CD14-positive monocyte (primary cell): ENCODE measurements around the gene DOCK3. TPM values are rescaled to one million over a fixed set of nuclear protein-coding genes. Genes with fewer than 3 reads are reported as not detected.

ENCODE experiments used
- DNase-seq, 3 donors: peaks; one replicate each; pipeline ENCODE4 v3.0.0-alpha.2; 2011 to 2022
- H2AFZ ChIP-seq: 2 replicates; pipeline ENCODE4 v1.6.0; 2012; ENCODE audit warnings: mild to moderate bottlenecking, low read depth, low read length, inconsistent platforms; ENCODE audit not compliant: insufficient read depth, poor library complexity, severe bottlenecking
- H3K27ac ChIP-seq, 2 donors: 1 replicate in 1 of 2; 2 replicates in 1 of 2; pipeline ENCODE4 v1.5.1; 2012 to 2013; ENCODE audit warnings: low read length in 2 of 2, control low read depth in 1 of 2, inconsistent platforms in 1 of 2, low read depth in 1 of 2, mild to moderate bottlenecking in 1 of 2
- H3K27me3 ChIP-seq, 2 donors: one replicate each; pipeline versions ENCODE4 v1.6.0 to v1.6.1; 2011 to 2013; ENCODE audit warnings: low read length in 2 of 2; ENCODE audit not compliant: control insufficient read depth in 2 of 2, insufficient read depth in 2 of 2
- H3K36me3 ChIP-seq, 2 donors: replicated peaks in 1 of 2; 1 replicate in 1 of 2; 2 replicates in 1 of 2; pipeline versions ENCODE4 v1.5.1 to v1.6.1; 2012 to 2013; ENCODE audit warnings: low read length in 2 of 2, control low read depth in 1 of 2, inconsistent platforms in 1 of 2, mild to moderate bottlenecking in 1 of 2; ENCODE audit not compliant: insufficient read depth in 2 of 2, control insufficient read depth in 1 of 2
- H3K4me1 ChIP-seq, 2 donors: 1 replicate in 1 of 2; 2 replicates in 1 of 2; pipeline versions ENCODE4 v1.5.1 to v1.6.1; 2012 to 2013; ENCODE audit warnings: low read length in 2 of 2, control low read depth in 1 of 2, inconsistent platforms in 1 of 2, mild to moderate bottlenecking in 1 of 2, moderate library complexity in 1 of 2; ENCODE audit not compliant: insufficient read depth in 2 of 2, control insufficient read depth in 1 of 2
- H3K4me2 ChIP-seq: replicated peaks from 2 replicates; pipeline ENCODE3; 2012; ENCODE audit warnings: low read length, moderate library complexity, mild to moderate bottlenecking; ENCODE audit not compliant: poor library complexity, severe bottlenecking; ENCODE audit errors: extremely low read depth
- H3K4me3 ChIP-seq, 3 experiments: fragments of 200-600 bp in 1 of 3; sonication (generic) in 1 of 3; replicated peaks in 1 of 3; 1 replicate in 2 of 3; 2 replicates in 1 of 3; pipeline ENCODE4 v1.5.1; 2011 to 2013; ENCODE audit warnings: low read length in 3 of 3, mild to moderate bottlenecking in 3 of 3, control low read depth in 2 of 3, low read depth in 2 of 3, inconsistent platforms in 1 of 3, moderate library complexity in 1 of 3
- H3K79me2 ChIP-seq: 2 replicates; pipeline ENCODE4 v1.6.0; 2012; ENCODE audit warnings: mild to moderate bottlenecking, control low read depth, inconsistent platforms, low read length, moderate library complexity; ENCODE audit not compliant: insufficient read depth
- H3K9ac ChIP-seq: 2 replicates; pipeline ENCODE4 v1.6.0; 2017; ENCODE audit warnings: low read length, mild to moderate bottlenecking; ENCODE audit not compliant: insufficient read depth, poor library complexity, severe bottlenecking
- H3K9me3 ChIP-seq, 2 donors: replicated peaks in 1 of 2; 1 replicate in 1 of 2; 2 replicates in 1 of 2; pipeline versions ENCODE4 v1.5.1 to v1.6.1; 2012 to 2013; ENCODE audit warnings: low read length in 2 of 2, control low read depth in 1 of 2; ENCODE audit not compliant: control insufficient read depth in 1 of 2, insufficient read depth in 1 of 2
- H4K20me1 ChIP-seq: 2 replicates; pipeline ENCODE4 v1.6.0; 2012; ENCODE audit warnings: mild to moderate bottlenecking, low read length, control low read depth, moderate library complexity; ENCODE audit not compliant: insufficient read depth
- H3K27ac Mint-ChIP-seq, 7 donors: one replicate each; pipeline ENCODE4 v1.8.0; 2020; ENCODE audit warnings: mild to moderate bottlenecking in 7 of 7, mixed read lengths in 7 of 7, moderate library complexity in 6 of 7, inconsistent platforms in 2 of 7
- H3K27me3 Mint-ChIP-seq, 3 donors: one replicate each; pipeline ENCODE4 v1.8.0; 2021 to 2022; ENCODE audit warnings: low read depth in 3 of 3, mild to moderate bottlenecking in 3 of 3, mixed read lengths in 3 of 3, moderate library complexity in 3 of 3, inconsistent platforms in 1 of 3
- H3K36me3 Mint-ChIP-seq, 2 donors: one replicate each; pipeline ENCODE4 v1.8.0; 2020; ENCODE audit warnings: mixed read lengths in 2 of 2, inconsistent platforms in 1 of 2, mild to moderate bottlenecking in 1 of 2
- H3K4me1 Mint-ChIP-seq: one replicate; pipeline ENCODE4 v1.8.0; 2020; ENCODE audit warnings: mild to moderate bottlenecking, mixed read lengths
- H3K4me3 Mint-ChIP-seq, 2 donors: one replicate each; pipeline ENCODE4 v1.8.0; 2020; ENCODE audit warnings: mild to moderate bottlenecking in 2 of 2, mixed read lengths in 2 of 2, moderate library complexity in 1 of 2
- H3K9me3 Mint-ChIP-seq, 7 donors: one replicate each; pipeline ENCODE4 v1.8.0; 2020 to 2022; ENCODE audit warnings: mixed read lengths in 7 of 7, mild to moderate bottlenecking in 6 of 7, moderate library complexity in 6 of 7, inconsistent platforms in 2 of 7
- WGBS: methylation state at CpG from one replicate; pipeline ENCODE4 v1.1.5; 2013; ENCODE audit warnings: missing lambda C conversion rate; ENCODE audit not compliant: insufficient coverage; 5-methylcytosine and 5-hydroxymethylcytosine counted together
- intact Hi-C, 2 donors: fragments of 100-400 bp; cut with micrococcal nuclease; formaldehyde crosslinking; loops; one replicate each; pipeline versions ENCODE4 v1.15.0 to v1.15.1; 2023
- polyA plus RNA-seq, 3 donors: library from polyadenylated mRNA; depleted of rRNA in 1 of 3; unstranded in 2 of 3; stranded (reverse) in 1 of 3; fragments of 300-500 nt in 2 of 3; fragments of >200 nt in 1 of 3; fragmentation: Illumina TruSeq in 2 of 3; gene quantifications; 1 replicate in 2 of 3; 2 replicates in 1 of 3; pipeline ENCODE4 v1.2.3, GENCODE V29; 2012 to 2021
- TF ChIP-seq, protein P1 (sequence below): fragments of 200-600 bp; IDR thresholded peaks from one replicate; pipeline ENCODE4 v1.8.0; 2022; ENCODE audit warnings: antibody characterized with exemption, mild to moderate bottlenecking

DOCK3 gene
- polyA plus RNA-seq, 3 donors: 0.03 TPM; not detected in 1

DNA sequence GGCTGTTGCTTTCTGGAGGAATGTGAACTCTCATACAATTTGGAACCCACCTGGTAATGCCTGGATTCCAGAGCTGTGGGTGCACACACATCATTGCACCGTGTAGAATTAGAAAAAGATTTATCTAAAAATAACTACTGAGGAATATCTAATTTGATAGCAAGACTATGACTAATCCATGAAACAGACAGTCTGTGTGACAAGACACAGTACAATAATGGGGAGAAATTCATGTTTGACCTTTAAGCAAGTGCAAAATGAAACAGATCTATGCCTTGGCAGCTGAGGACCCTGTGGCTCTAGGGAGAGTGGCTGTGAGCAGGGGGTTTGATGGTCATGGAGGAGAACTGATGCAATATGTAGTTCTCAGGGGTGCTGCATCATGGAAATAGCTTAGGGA lies 7.9 kb upstream of the DOCK3 start:
- Mint-ChIP-seq H3K4me1 (peaks cover 30% of the 10 kb centered on the region), H3K27me3 (peaks cover 11 to 22% (median 22%) of the 10 kb centered on the region in 3 donors), H3K27ac (no peak overlapping the region), H3K9me3 (no peaks in the 10 kb centered on the region), H3K36me3 (peaks cover 0 to 5% of the 10 kb centered on the region in 2 donors), H3K4me3 (no peak overlapping the region)
- Histone ChIP-seq H3K36me3 (no peaks in the 10 kb centered on the region), H3K4me2 (no peak overlapping the region), H3K79me2 (no peaks in the 10 kb centered on the region), H3K4me3 (no peak overlapping the region), H2AFZ (no peak overlapping the region), H3K27me3 (peaks cover 5 to 8% of the 10 kb centered on the region in 2 donors), H3K4me1 (peaks cover 34 to 39% of the 10 kb centered on the region in 2 donors), H4K20me1 (no peaks in the 10 kb centered on the region), H3K9ac (no peak overlapping the region), H3K9me3 (no peaks in the 10 kb centered on the region), H3K27ac (no peak overlapping the region)
- no CpG with 5 or more reads among the region's 1 CpG for WGBS
- TF ChIP-seq, protein P1, sequence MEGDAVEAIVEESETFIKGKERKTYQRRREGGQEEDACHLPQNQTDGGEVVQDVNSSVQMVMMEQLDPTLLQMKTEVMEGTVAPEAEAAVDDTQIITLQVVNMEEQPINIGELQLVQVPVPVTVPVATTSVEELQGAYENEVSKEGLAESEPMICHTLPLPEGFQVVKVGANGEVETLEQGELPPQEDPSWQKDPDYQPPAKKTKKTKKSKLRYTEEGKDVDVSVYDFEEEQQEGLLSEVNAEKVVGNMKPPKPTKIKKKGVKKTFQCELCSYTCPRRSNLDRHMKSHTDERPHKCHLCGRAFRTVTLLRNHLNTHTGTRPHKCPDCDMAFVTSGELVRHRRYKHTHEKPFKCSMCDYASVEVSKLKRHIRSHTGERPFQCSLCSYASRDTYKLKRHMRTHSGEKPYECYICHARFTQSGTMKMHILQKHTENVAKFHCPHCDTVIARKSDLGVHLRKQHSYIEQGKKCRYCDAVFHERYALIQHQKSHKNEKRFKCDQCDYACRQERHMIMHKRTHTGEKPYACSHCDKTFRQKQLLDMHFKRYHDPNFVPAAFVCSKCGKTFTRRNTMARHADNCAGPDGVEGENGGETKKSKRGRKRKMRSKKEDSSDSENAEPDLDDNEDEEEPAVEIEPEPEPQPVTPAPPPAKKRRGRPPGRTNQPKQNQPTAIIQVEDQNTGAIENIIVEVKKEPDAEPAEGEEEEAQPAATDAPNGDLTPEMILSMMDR: no peak
- intact Hi-C loops: no loop called here
- DNase-seq: no peak

DNA sequence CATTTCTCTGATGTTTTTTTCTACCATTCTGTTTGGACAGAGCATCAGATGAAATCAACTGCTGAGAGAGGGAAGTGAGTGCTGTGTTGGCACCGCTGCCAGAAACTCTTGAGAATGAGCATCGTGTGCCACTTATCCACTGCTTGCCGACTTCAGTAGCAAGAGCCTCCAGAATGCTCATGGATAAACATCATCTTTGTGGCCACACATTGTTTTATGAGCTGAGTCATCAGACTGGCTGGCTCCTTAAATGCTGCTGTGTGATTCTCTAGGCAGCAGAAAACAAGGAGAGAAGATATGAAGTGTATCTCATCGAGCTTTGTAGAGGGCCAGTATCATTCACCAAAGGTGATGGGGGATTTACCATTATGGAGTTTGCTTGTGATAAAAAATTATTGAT lies 3.4 kb upstream of the DOCK3 start:
- Histone ChIP-seq H4K20me1 (peaks cover 4% of the 10 kb centered on the region), H3K4me2 (no peak overlapping the region), H3K9ac (no peak overlapping the region), H3K27ac (no peak overlapping the region), H3K9me3 (no peaks in the 10 kb centered on the region), H3K4me1 (peaks cover 9 to 18% of the 10 kb centered on the region in 2 donors), H3K4me3 (no peak overlapping the region), H3K27me3 (peaks cover 41 to 46% of the 10 kb centered on the region in 2 donors), H3K79me2 (no peaks in the 10 kb centered on the region), H2AFZ (no peak overlapping the region), H3K36me3 (no peaks in the 10 kb centered on the region)
- WGBS: 65% methylated on average over 3 of the region's 4 CpGs
- no peak for DNase-seq
- TF ChIP-seq, protein P1: no peak
- H3K4me1 Mint-ChIP-seq: peaks cover 12% of the 10 kb centered on the region
- peaks cover 46 to 60% (median 59%) of the 10 kb centered on the region in 3 donors for H3K27me3 Mint-ChIP-seq
- no peak overlapping the region for H3K4me3 Mint-ChIP-seq
- intact Hi-C loops: no loop called here
- peaks cover 3 to 14% of the 10 kb centered on the region in 2 donors for H3K36me3 Mint-ChIP-seq
- no peak overlapping the region for H3K27ac Mint-ChIP-seq
- H3K9me3 Mint-ChIP-seq: peaks cover 0 to 7% (median 5%) of the 10 kb centered on the region in 7 donors
